ENCODE results near the gene LHX3.
"Not testable (repeated sequence)": the region's sequence is repeated elsewhere in the genome, so short reads cannot be mapped to it uniquely, and the experiment has no call there.

LHX3 gene

DNA sequence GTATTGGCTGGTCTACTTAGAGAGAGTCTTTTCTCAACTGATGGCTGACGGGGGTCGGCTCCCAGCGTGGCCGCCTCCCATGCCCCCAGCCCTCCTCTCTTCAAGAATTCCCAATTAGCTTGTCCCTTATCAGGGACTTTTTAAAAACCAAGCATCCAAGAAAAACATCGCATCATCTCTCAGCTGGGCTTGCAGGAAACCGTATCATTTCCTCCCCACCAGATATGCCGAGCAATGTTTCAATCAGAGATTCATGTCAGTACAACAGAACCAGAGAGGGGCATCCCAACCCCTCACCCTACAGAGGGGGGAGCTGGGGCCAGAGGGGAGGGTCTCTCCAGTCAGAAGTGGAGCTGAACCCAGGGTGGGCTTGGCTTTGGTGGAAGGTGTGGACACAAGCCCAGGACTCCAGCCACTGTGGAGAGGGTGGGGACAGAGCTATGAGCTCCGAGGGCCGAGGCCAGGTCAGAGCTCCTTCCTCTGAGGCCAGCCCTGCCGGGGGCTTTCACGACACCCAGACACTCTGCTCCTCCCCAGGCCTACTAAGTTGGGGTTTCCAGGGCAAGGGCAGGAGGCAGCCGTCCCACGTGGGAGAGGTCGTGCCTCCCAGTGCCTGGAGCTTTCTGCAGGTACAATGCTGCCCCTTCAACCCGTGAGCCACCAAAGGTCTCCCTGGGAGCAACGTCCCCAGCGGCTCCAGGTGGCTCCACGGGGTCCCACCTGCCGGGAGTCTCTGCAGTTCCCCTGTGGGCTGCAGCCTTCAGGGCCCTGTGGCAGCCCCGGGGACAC is 47.3 kb downstream of the LHX3 start:
- Mint-ChIP-seq H3K36me3 (ENCODE audit: low read depth) (no peaks in the 10 kb centered on the region), H3K27me3 (peaks cover 8% of the 10 kb centered on the region), H3K9me3 (no peaks in the 10 kb centered on the region), H3K4me1 (ENCODE audit: low read depth) (no peaks in the 10 kb centered on the region), H3K4me3 (no peak overlapping the region), H3K27ac (no peak overlapping the region)

GRCh38 chr9:136156209-136157120 is 48.5 kb downstream of the LHX3 start:
- Mint-ChIP-seq H3K27me3 (peaks cover 8% of the 10 kb centered on the region), H3K4me1 (ENCODE audit: low read depth) (no peaks in the 10 kb centered on the region)

GRCh38 chr9:136155576-136155975 is 49.4 kb downstream of the LHX3 start:
- Mint-ChIP-seq H3K36me3 (ENCODE audit: low read depth) (no peaks in the 10 kb centered on the region), H3K27me3 (peaks cover 8% of the 10 kb centered on the region), H3K27ac (no peak overlapping the region)

More at GRCh38 chr9:136156209-136157120, 48.5 kb downstream of the LHX3 start:
- no peaks in the 10 kb centered on the region for H3K36me3 Mint-ChIP-seq (ENCODE audit: low read depth)
- no peak overlapping the region for H3K4me3 Mint-ChIP-seq
- H3K9me3 Mint-ChIP-seq: no peaks in the 10 kb centered on the region
- H3K27ac Mint-ChIP-seq: no peak overlapping the region

DNA sequence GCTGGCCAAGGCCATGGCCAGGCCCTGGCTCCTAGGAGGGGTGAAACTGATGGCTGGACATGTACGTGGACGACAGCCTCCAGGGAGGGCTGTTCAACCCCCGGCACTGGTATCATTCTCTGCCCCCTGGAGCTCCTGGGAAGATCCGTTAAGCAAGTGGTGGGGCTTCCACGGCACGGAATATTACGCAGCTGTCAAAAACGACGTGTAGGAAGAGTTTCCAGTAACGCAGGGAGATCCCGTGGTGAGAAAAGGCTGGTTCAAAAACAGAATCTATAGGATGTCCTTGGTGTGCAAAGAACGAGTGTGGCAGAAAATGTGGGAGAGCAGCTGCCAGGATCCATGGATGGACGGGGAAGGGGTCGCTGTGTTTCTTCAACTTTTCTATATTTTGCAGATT is 50.0 kb downstream of the LHX3 start:
- H3K4me3 Mint-ChIP-seq: no peak overlapping the region
- H3K36me3 Mint-ChIP-seq (ENCODE audit: low read depth): no peaks in the 10 kb centered on the region
- no peaks in the 10 kb centered on the region for H3K9me3 Mint-ChIP-seq
- no peak overlapping the region for H3K27ac Mint-ChIP-seq
- H3K27me3 Mint-ChIP-seq: peaks cover 8% of the 10 kb centered on the region
- H3K4me1 Mint-ChIP-seq (ENCODE audit: low read depth): no peaks in the 10 kb centered on the region

More at GRCh38 chr9:136155576-136155975, 49.4 kb downstream of the LHX3 start:
- Mint-ChIP-seq H3K4me3 (no peak overlapping the region), H3K9me3 (no peaks in the 10 kb centered on the region), H3K4me1 (ENCODE audit: low read depth) (no peaks in the 10 kb centered on the region)

- H3K27me3 Mint-ChIP-seq: peaks cover 8% of the 10 kb centered on the region
- no peak overlapping the region for H3K4me3 Mint-ChIP-seq
- no peaks in the 10 kb centered on the region for H3K4me1 Mint-ChIP-seq (ENCODE audit: low read depth)
- no peak overlapping the region for H3K27ac Mint-ChIP-seq
- H3K36me3 Mint-ChIP-seq (ENCODE audit: low read depth): no peaks in the 10 kb centered on the region
- H3K9me3 Mint-ChIP-seq: no peaks in the 10 kb centered on the region
These were observed 51.4 kb downstream of the LHX3 start for GRCh38 chr9:136153381-136154065.

- no peak overlapping the region for H3K4me3 Mint-ChIP-seq
- H3K27me3 Mint-ChIP-seq: peaks cover 8% of the 10 kb centered on the region
- H3K4me1 Mint-ChIP-seq (ENCODE audit: low read depth): no peaks in the 10 kb centered on the region
- H3K9me3 Mint-ChIP-seq: no peaks in the 10 kb centered on the region
- no peaks in the 10 kb centered on the region for H3K36me3 Mint-ChIP-seq (ENCODE audit: low read depth)
- no peak overlapping the region for H3K27ac Mint-ChIP-seq
These were observed 52.0 kb downstream of the LHX3 start for GRCh38 chr9:136152931-136153330.

DNA sequence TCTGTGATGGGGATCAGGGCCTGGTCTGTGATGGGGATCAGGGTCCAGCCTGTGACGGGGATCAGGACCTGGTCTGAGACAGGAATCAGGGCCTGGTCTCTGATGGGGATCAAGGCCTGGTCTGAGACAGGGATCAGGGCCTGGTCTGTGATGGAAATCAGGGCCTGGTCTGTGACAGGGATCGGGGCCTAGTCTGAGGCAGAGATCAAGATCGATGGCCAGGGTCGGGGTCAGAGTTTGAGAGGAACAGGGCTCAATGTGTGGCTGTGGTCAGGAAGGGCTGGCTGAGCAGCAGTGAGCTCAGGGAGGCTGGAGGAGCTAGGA is 52.4 kb downstream of the LHX3 start:
- Mint-ChIP-seq H3K4me3 (no peak overlapping the region), H3K27me3 (peaks cover 7% of the 10 kb centered on the region), H3K27ac (no peak overlapping the region), H3K4me1 (ENCODE audit: low read depth) (no peaks in the 10 kb centered on the region), H3K36me3 (ENCODE audit: low read depth) (no peaks in the 10 kb centered on the region), H3K9me3 (no peaks in the 10 kb centered on the region)

- Mint-ChIP-seq H3K4me3 (no peak overlapping the region), H3K4me1 (ENCODE audit: low read depth) (no peaks in the 10 kb centered on the region), H3K27ac (no peak overlapping the region), H3K9me3 (no peaks in the 10 kb centered on the region), H3K27me3 (peaks cover 5% of the 10 kb centered on the region), H3K36me3 (ENCODE audit: low read depth) (no peaks in the 10 kb centered on the region)
These were observed 52.9 kb downstream of the LHX3 start for GRCh38 chr9:136151848-136152542.

DNA sequence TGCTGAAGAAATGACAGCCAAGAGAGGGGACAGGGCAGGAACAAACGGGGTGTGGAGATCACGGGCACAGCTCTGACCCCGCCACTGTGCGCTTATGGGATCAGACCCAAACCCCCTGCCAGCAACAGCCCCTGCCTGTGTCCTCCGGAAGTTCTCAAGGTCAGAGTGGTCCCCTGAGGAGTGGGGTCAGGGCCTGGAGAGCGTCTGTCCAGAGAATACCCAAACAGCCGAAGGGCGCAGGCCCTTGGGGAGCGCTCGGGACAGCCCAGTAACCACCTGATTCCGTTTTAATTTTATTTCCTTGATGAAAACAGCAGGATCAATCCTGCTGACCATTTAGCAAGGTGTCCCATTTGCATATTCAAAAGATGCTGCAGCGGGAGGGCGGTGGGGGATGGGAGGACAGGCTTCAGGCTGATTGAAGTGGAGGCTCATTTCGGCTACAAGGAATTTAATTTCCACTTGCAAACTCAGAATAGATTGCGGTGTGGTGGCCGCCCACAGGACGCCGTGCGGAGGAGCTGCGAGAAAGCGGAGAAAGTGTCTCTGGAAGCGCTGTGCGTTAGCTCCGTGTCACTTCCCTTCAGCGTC is 53.6 kb downstream of the LHX3 start:
- no peaks in the 10 kb centered on the region for H3K9me3 Mint-ChIP-seq
- no peak overlapping the region for H3K27ac Mint-ChIP-seq
- H3K4me1 Mint-ChIP-seq (ENCODE audit: low read depth): no peaks in the 10 kb centered on the region
- no peak overlapping the region for H3K4me3 Mint-ChIP-seq
- no peaks in the 10 kb centered on the region for H3K36me3 Mint-ChIP-seq (ENCODE audit: low read depth)
- peaks cover 5% of the 10 kb centered on the region for H3K27me3 Mint-ChIP-seq

GRCh38 chr9:136150664-136151213 is 54.2 kb downstream of the LHX3 start:
- H3K4me3 Mint-ChIP-seq; H3K27me3 Mint-ChIP-seq; H3K36me3 Mint-ChIP-seq (ENCODE audit: low read depth); H3K27ac Mint-ChIP-seq; H3K4me1 Mint-ChIP-seq (ENCODE audit: low read depth); H3K9me3 Mint-ChIP-seq: not testable (repeated sequence)

DNA sequence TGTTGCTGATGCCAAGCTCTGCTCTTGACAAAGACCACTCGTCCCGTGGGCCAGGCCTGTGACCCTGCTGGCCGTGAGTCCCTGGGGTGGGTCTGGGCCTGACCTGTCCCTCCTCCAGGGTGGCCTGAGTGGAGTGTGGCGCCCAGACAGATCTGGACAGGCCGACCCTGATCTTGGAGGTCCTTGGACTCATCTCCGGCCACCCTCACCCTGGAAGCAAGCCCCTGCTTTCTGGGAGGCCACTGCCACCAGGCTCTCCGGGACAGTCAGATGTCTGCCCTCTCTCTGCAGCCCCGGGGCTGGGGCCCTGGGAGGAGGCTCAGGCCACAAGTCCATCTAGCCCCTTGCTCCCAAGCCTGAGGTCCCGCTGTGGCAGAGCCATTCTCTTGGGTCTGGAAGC is 55.1 kb downstream of the LHX3 start:
- Mint-ChIP-seq H3K27me3 (peaks cover under 1% of the 10 kb centered on the region), H3K4me3 (no peak overlapping the region), H3K9me3 (no peaks in the 10 kb centered on the region), H3K4me1 (ENCODE audit: low read depth) (no peaks in the 10 kb centered on the region), H3K36me3 (ENCODE audit: low read depth) (no peaks in the 10 kb centered on the region), H3K27ac (no peak overlapping the region)

DNA sequence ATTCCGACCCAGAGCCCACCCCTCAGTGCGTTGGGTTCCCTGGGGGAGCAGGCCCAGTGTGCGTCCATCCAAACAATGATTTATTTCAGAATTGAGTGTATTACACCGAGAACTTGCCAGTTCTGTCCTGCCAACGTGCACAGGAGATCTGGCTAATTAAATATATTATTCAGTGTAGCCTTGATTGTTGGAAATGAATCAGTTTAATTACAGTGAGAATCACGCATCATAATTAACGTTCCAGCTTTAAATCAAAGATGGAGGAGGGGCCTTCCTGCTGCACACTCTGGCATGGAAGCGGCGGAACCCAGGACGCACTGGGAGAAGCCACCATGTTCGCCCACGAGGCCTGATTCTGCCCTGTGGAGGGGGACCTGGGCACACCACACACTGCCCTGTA is 55.6 kb downstream of the LHX3 start:
- Mint-ChIP-seq H3K9me3 (no peaks in the 10 kb centered on the region), H3K4me3 (no peak overlapping the region), H3K4me1 (ENCODE audit: low read depth) (no peaks in the 10 kb centered on the region), H3K36me3 (ENCODE audit: low read depth) (no peaks in the 10 kb centered on the region), H3K27ac (no peak overlapping the region), H3K27me3 (no peaks in the 10 kb centered on the region)

- H3K36me3 Mint-ChIP-seq (ENCODE audit: low read depth): no peaks in the 10 kb centered on the region
- no peaks in the 10 kb centered on the region for H3K27me3 Mint-ChIP-seq
- H3K9me3 Mint-ChIP-seq: no peaks in the 10 kb centered on the region
- H3K4me1 Mint-ChIP-seq (ENCODE audit: low read depth): no peaks in the 10 kb centered on the region
- H3K4me3 Mint-ChIP-seq: no peak overlapping the region
- no peak overlapping the region for H3K27ac Mint-ChIP-seq
These were observed 56.2 kb downstream of the LHX3 start for GRCh38 chr9:136148766-136149165.

All from stimulated activated naive CD8-positive, alpha-beta T cell treated with anti-CD3 and anti-CD28 coated beads, Interleukin-15, Interleukin-2, amounts not matched to agents 100 ng/mL and 50 ng/mL, for 24 hours (primary cell).